Thyroid gland (tissue), 4 donors: ENCODE measurements around the gene FLT3.

Experiments used
- POLR2A ChIP-seq, 2 donors: fragments of 450-650 bp; IDR thresholded peaks; one replicate each; pipeline ENCODE4 v1.6.1; 2017; ENCODE audit warnings: antibody characterized with exemption in 2 of 2, mild to moderate bottlenecking in 2 of 2, moderate library complexity in 1 of 2
- TF ChIP-seq, protein P1 (sequence below), 6 experiments: fragments of 200-600 bp in 3 of 6; fragments of 450-650 bp in 3 of 6; sonication (generic) in 3 of 6; IDR thresholded peaks; one replicate each; pipeline ENCODE4 v1.5.1; 2016 to 2019; ENCODE audit warnings: antibody characterized with exemption in 6 of 6, mild to moderate bottlenecking in 2 of 6, inconsistent platforms in 1 of 6, moderate library complexity in 1 of 6

GRCh38 chr13:27977476-27978300 lies 122.7 kb downstream of the FLT3 start:
- TF ChIP-seq, protein P1, sequence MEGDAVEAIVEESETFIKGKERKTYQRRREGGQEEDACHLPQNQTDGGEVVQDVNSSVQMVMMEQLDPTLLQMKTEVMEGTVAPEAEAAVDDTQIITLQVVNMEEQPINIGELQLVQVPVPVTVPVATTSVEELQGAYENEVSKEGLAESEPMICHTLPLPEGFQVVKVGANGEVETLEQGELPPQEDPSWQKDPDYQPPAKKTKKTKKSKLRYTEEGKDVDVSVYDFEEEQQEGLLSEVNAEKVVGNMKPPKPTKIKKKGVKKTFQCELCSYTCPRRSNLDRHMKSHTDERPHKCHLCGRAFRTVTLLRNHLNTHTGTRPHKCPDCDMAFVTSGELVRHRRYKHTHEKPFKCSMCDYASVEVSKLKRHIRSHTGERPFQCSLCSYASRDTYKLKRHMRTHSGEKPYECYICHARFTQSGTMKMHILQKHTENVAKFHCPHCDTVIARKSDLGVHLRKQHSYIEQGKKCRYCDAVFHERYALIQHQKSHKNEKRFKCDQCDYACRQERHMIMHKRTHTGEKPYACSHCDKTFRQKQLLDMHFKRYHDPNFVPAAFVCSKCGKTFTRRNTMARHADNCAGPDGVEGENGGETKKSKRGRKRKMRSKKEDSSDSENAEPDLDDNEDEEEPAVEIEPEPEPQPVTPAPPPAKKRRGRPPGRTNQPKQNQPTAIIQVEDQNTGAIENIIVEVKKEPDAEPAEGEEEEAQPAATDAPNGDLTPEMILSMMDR (IDR thresholded peaks at IDR 0.05): no peak
- TF ChIP-seq POLR2A (IDR thresholded peaks at IDR 0.05): no peak
